T-cell (primary cell): ENCODE results near the gene USP48. TPM values are rescaled to one million over a fixed set of nuclear protein-coding genes. Genes with fewer than 3 reads are reported as not detected.

ENCODE experiments used
- ATAC-seq, 4 experiments: fragments of 200-7000 bp in 3 of 4; fragments of 150-1000 bp in 1 of 4; cut with Tn5 transposase; replicated peaks in 1 of 4; 1 replicate in 3 of 4; 2 replicates in 1 of 4; pipeline ENCODE4 v1.10.0; 2021; ENCODE audit warnings: moderate library complexity in 3 of 4, mild to moderate bottlenecking in 2 of 4, moderate number of reproducible peaks in 1 of 4
- CTCF ChIA-PET, 2 donors: fragments of 300-600 bp; sonication (Branson Sonifier 250); formaldehyde crosslinking; loops; one replicate each; lab custom pipeline; 2022; ENCODE audit warnings: antibody characterized with exemption in 2 of 2; lab: Charles Lee
- POLR2A ChIA-PET, 2 donors: fragments of 300-600 bp; sonication (Branson Sonifier 250); formaldehyde crosslinking; loops; one replicate each; lab custom pipeline; 2022; ENCODE audit warnings: antibody characterized with exemption in 2 of 2; lab: Charles Lee
- DNase-seq, 35 experiments: peaks; one replicate each; pipeline versions ENCODE4 v3.0.0 to v3.0.0-alpha.2; 2013 to 2023
- H3K27ac ChIP-seq: one replicate; pipeline ENCODE4 v1.5.1; 2013; ENCODE audit warnings: low read length
- H3K27me3 ChIP-seq, 2 experiments: replicated peaks in 1 of 2; 1 replicate in 1 of 2; 2 replicates in 1 of 2; pipeline versions ENCODE4 v1.6.1 to v1.7.0; 2013; ENCODE audit warnings: low read length in 1 of 2, mixed read lengths in 1 of 2; ENCODE audit not compliant: control insufficient read depth in 2 of 2, insufficient read depth in 2 of 2; ENCODE audit errors: extremely low read depth in 1 of 2
- H3K36me3 ChIP-seq, 2 donors: 1 replicate in 1 of 2; 2 replicates in 1 of 2; pipeline versions ENCODE4 v1.6.1 to v1.7.0; 2013; ENCODE audit warnings: low read length in 1 of 2; ENCODE audit not compliant: control insufficient read depth in 2 of 2, insufficient read depth in 1 of 2; ENCODE audit errors: extremely low read depth in 1 of 2
- H3K4me1 ChIP-seq, 2 experiments: 1 replicate in 1 of 2; 2 replicates in 1 of 2; pipeline versions ENCODE4 v1.6.1 to v1.7.0; 2013; ENCODE audit warnings: low read length in 2 of 2, mixed read lengths in 1 of 2; ENCODE audit not compliant: insufficient read depth in 2 of 2, control insufficient read depth in 1 of 2; ENCODE audit errors: extremely low read depth in 1 of 2
- H3K4me3 ChIP-seq, 2 donors: 1 replicate in 1 of 2; 2 replicates in 1 of 2; pipeline versions ENCODE4 v1.5.1 to v1.7.0; 2013; ENCODE audit warnings: mild to moderate bottlenecking in 2 of 2, low read length in 1 of 2, moderate library complexity in 1 of 2; ENCODE audit not compliant: control insufficient read depth in 1 of 2; ENCODE audit errors: extremely low read depth in 1 of 2
- H3K9me3 ChIP-seq: 2 replicates; pipeline ENCODE4 v1.7.0; 2013
- H3K27ac Mint-ChIP-seq, 2 donors: one replicate each; pipeline ENCODE4 v1.8.0; 2020 to 2021; ENCODE audit warnings: mild to moderate bottlenecking in 2 of 2, mixed read lengths in 2 of 2
- H3K27me3 Mint-ChIP-seq, 2 donors: one replicate each; pipeline ENCODE4 v1.8.0; 2021 to 2022; ENCODE audit warnings: mixed read lengths in 2 of 2
- H3K36me3 Mint-ChIP-seq: one replicate; pipeline ENCODE4 v1.8.0; 2021; ENCODE audit warnings: mixed read lengths
- H3K4me1 Mint-ChIP-seq, 3 donors: one replicate each; pipeline ENCODE4 v1.8.0; 2020 to 2022; ENCODE audit warnings: mixed read lengths in 3 of 3, mild to moderate bottlenecking in 1 of 3
- H3K4me3 Mint-ChIP-seq, 3 donors: one replicate each; pipeline ENCODE4 v1.8.0; 2020 to 2022; ENCODE audit warnings: mild to moderate bottlenecking in 3 of 3, mixed read lengths in 3 of 3, moderate library complexity in 3 of 3
- H3K9me3 Mint-ChIP-seq, 3 donors: one replicate each; pipeline ENCODE4 v1.8.0; 2020 to 2022; ENCODE audit warnings: mixed read lengths in 3 of 3
- WGBS: methylation state at CpG from one replicate; pipeline ENCODE4 v1.1.5; 2013; ENCODE audit warnings: missing lambda C conversion rate; ENCODE audit not compliant: insufficient coverage; 5-methylcytosine and 5-hydroxymethylcytosine counted together
- total RNA-seq, 35 experiments: library from RNA in 6 of 35; stranded (reverse) in 6 of 35; fragments of 120-200 nt in 1 of 35; gene quantifications; one replicate each; pipeline versions ENCODE4 v1.2.1 to v1.2.4 and lab custom pipeline; 2013 to 2026

The USP48 gene
- total RNA-seq, 5 donors from 2014 or later (not counting 1 experiment from before 2014, with no cell fraction given) = 65.8 to 95.6 (median 77.5) TPM

DNA sequence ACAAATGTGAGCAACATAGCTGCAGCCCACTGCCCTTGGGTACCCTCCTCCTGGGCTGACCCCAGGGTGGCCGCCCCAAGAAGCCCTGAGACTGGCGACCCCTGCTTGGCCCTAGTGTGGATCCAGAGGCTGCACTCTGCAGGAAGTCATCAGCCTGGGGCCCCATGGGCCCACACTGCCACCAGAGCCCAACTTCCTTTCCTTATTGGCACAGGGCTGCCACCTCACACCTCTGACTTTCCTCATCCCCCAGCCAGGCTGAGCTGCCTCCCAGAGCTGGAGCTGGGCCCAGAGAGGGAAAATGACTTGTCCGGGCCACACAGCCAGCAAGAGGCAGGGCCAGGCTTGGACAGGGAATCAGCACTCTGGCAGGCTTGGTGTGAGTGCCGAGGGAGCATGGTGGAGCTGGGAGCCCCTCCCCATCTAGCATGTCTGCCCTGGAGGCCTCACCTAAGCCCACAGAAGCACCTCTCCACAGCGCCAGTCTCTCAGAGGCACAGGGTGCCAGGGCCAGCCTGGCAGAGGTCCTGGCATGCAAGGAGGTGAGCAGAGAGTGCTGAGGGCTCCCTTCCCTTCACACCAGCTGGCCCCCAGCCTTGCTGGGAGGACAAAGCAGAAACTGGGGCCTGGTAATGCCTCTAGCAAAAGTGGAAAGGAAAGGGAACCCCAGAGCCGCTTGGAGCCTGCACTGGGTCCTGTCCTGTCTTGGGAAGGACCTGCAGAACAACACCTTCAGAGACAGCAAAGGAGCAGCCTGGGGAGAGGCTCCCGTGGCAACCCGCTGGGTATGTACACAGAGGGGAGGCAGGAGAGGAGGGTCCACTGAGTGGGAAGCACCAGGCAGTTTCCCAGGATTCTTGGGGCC is 117.0 kb downstream of the USP48 start:
- Histone ChIP-seq H3K4me3 (no peak overlapping the region), H3K27ac (no peak overlapping the region), H3K4me1 (peaks cover 0 to 24% of the 10 kb centered on the region in 2 experiments), H3K9me3 (no peaks in the 10 kb centered on the region), H3K36me3 (no peaks in the 10 kb centered on the region), H3K27me3 (peaks cover 0 to 87% of the 10 kb centered on the region in 2 experiments)
- CTCF ChIA-PET = no interaction called here
- no peaks in the 10 kb centered on the region for H3K9me3 Mint-ChIP-seq
- DNase-seq = no peak
- H3K27ac Mint-ChIP-seq = no peak overlapping the region
- ATAC-seq = no peak
- peaks cover 28 to 58% of the 10 kb centered on the region in 2 donors for H3K27me3 Mint-ChIP-seq
- WGBS = 69% methylated on average over 6 of the region's 8 CpGs
- POLR2A ChIA-PET = no interaction called here
- H3K4me3 Mint-ChIP-seq = peak overlapping the region in 1 of 3 donors; percentile 6
- no peaks in the 10 kb centered on the region for H3K36me3 Mint-ChIP-seq
- H3K4me1 Mint-ChIP-seq = peaks cover 7 to 14% (median 10%) of the 10 kb centered on the region in 3 donors

DNA sequence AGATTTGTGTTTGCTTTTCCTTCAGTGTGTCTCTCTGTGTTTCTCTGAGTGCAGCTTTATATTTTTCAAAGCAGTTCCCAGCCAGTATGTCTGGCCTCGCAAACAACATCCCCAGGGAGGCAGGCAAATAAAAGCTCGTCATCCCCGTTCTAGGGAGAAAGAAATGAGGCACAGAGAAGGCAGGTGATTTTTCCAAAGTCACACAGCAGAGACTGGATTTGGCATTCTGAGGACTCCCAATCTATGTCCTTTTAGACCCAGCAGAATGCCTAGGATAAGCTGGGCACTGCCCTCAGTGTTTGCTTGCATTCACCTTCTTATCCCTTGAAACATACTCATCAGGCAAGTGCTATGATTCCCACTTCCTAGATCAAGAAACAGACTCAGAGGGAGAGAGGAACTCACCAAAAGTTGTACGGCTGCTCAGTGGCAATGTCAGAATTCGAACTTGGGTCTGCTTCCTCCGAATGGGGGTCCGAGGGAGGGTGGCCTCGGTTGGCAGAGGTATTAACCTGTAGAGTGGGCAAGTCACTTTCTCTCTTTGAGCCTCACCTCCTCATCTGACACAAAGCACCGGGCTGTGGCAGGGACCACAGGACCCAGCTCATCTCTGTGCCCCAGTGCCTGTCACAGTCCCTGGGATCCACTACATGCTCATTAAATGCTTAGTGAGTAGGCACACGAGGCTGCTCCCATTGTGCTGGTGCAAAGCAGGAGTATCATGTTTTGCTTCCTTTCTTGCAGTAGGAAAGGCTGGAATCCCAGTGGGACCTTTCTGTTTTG is 118.0 kb downstream of the USP48 start:
- peaks cover 4 to 10% (median 8%) of the 10 kb centered on the region in 3 donors for H3K4me1 Mint-ChIP-seq
- H3K4me3 ChIP-seq = no peak overlapping the region
- CTCF ChIA-PET = no interaction called here
- peaks cover 0 to 22% of the 10 kb centered on the region in 2 experiments for H3K4me1 ChIP-seq
- H3K4me3 Mint-ChIP-seq = no peak overlapping the region
- H3K9me3 ChIP-seq = no peaks in the 10 kb centered on the region
- H3K27ac Mint-ChIP-seq = no peak overlapping the region
- POLR2A ChIA-PET = no interaction called here
- peaks cover under 1 to 91% of the 10 kb centered on the region in 2 experiments for H3K27me3 ChIP-seq
- no peak for DNase-seq
- peaks cover 32 to 62% of the 10 kb centered on the region in 2 donors for H3K27me3 Mint-ChIP-seq
- no peak overlapping the region for H3K27ac ChIP-seq
- H3K9me3 Mint-ChIP-seq = no peaks in the 10 kb centered on the region
- H3K36me3 Mint-ChIP-seq = no peaks in the 10 kb centered on the region
- ATAC-seq = no peak
- WGBS = 80% methylated on average over 2 of the region's 10 CpGs
- H3K36me3 ChIP-seq = no peaks in the 10 kb centered on the region

DNA sequence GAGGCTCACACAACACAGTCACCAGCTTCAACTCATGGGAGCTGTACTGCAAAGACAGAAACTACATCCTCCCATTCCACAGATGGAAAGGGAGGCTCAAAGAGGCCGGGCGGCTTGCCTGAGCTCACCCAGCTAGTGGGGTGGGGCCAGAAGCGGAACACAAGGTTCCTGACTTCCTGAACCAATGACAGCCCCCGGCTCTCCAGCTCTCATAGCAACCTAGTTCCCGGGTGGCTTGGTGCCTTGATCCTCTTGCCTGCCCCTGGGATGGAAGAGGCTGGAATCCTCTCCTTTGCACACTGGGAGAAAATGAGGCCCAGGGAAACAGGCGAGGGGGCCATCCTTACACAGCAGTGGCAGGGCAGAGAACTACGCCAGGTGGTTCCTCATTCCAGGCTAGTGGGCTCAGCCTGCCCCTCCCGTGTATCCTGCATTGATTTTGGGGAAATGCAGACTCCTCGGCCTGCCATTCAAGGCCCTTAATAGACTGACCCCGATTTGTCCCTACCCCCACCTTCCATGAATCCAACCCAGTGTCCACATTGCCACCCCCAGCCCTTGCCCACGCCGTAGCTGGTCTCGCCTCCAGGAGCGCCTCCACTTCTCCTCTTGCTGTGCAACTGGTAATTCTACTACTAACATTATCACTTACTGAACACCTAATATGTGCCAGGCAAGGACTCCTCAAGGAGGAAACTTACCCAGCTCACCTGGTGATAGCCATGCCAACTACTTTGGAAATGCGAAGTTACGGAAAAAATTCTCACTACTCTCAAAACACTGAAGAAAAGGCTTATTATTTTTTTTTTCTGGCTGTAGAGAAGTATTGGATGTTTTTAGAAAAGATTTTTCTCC is 118.8 kb downstream of the USP48 start:
- peaks cover 4 to 16% (median 10%) of the 10 kb centered on the region in 3 donors for H3K4me1 Mint-ChIP-seq
- Histone ChIP-seq H3K36me3 (no peaks in the 10 kb centered on the region), H3K27ac (no peak overlapping the region), H3K4me1 (peaks cover 4 to 23% of the 10 kb centered on the region in 2 experiments), H3K27me3 (peaks cover 2 to 91% of the 10 kb centered on the region in 2 experiments), H3K9me3 (no peaks in the 10 kb centered on the region), H3K4me3 (no peak overlapping the region)
- WGBS = 36% methylated on average over 8 of the region's 16 CpGs
- no peaks in the 10 kb centered on the region for H3K9me3 Mint-ChIP-seq
- DNase-seq = no peak
- no peaks in the 10 kb centered on the region for H3K36me3 Mint-ChIP-seq
- POLR2A ChIA-PET = no interaction called here
- CTCF ChIA-PET = no interaction called here
- no peak overlapping the region for H3K4me3 Mint-ChIP-seq
- no peak overlapping the region for H3K27ac Mint-ChIP-seq
- ATAC-seq = no peak
- peaks cover 32 to 62% of the 10 kb centered on the region in 2 donors for H3K27me3 Mint-ChIP-seq

DNA sequence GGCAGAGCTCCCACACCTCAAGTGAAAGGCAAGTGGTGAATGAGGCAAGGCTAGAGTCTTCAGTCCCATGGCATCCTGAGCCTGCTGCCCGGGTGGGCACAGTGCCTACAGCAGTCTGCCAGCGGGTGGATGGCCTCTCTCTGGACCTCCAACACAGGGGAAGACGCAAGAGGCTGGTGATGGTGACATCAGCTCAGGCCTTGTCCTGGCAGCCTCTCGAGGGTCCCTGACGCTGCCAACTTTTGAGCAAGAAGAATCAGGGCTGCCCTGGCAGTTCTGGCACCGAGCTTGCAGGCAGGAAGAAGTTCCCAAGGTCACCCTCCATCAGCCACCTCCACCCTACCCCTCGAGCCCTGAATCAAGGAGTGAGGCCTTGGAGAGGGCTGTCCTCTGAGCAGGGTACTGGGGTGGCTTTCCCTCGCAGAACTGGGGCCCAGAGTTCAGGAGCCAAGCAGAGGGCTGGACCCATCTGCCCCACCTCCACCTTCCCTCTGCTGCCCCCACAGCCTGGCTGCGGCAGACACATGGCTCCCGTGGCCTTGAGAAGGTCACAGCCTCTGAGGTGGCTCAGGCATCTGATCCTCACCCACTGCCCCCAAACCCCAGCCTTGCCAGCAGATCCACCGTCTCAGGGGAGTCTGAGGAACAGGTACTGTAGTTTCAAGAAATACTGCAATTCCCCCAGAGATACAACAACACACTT is 119.5 kb downstream of the USP48 start:
- no peak overlapping the region for H3K27ac Mint-ChIP-seq
- ChIA-PET CTCF (no interaction called here), POLR2A (interaction anchor here in 1 of 2 donors (0.5 kb wide), 1 partner anchor 1404 kb away, joined by 6 read pairs; no protein-coding TSS in a partner anchor)
- no peak for DNase-seq
- H3K27me3 Mint-ChIP-seq = peaks cover 32 to 61% of the 10 kb centered on the region in 2 donors
- Histone ChIP-seq H3K27ac (no peak overlapping the region), H3K4me1 (peaks cover 4 to 16% of the 10 kb centered on the region in 2 experiments), H3K36me3 (no peaks in the 10 kb centered on the region), H3K4me3 (no peak overlapping the region), H3K9me3 (no peaks in the 10 kb centered on the region), H3K27me3 (peaks cover 2 to 85% of the 10 kb centered on the region in 2 experiments)
- WGBS = 57% methylated on average over 9 of the region's 11 CpGs
- ATAC-seq = no peak
- H3K36me3 Mint-ChIP-seq = no peaks in the 10 kb centered on the region
- no peaks in the 10 kb centered on the region for H3K9me3 Mint-ChIP-seq
- peaks cover 4 to 15% (median 10%) of the 10 kb centered on the region in 3 donors for H3K4me1 Mint-ChIP-seq
- no peak overlapping the region for H3K4me3 Mint-ChIP-seq

DNA sequence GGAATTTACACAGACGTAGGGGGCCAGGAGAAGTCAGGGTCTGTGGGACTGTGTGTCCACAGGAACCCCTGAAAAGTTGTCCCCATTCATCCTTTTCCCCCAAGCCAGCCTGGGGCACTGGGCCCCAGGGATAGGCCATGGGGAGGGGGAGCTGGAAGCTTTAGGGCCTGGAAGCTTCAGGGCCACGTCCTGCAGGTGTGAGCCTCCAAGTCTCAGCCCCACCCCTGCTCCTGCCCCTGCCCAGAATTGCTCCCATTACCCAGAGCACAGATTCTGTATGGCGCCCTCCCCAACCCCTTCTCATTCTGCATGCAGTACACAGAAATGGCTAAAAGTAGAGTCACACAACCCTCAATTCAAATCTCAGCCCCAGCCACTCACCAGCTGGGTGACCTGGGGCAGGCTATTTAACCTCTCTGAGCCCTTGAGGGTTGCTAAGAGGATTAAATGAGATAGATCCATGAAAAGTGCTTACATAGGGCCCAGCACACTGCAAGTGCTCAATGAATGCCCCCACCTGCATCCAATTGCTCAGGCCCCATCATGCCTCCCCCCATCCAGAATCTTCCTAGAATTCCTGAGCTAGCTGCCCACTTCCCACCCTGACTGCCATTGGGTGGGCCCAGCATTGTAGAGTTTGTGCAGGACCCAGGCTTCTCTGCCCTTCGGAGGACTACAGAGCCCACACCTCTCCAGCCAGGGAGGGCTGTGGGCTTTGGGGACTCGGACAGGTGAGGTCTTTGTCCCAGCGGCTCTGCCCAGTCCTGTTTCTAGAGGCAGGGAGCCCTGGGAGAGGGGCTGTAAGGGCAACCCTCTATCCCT is 120.3 kb downstream of the USP48 start:
- peaks cover 4 to 7% (median 5%) of the 10 kb centered on the region in 3 donors for H3K4me1 Mint-ChIP-seq
- H3K4me1 ChIP-seq = peaks cover 4 to 9% of the 10 kb centered on the region in 2 experiments
- H3K27ac ChIP-seq = no peak overlapping the region
- H3K36me3 Mint-ChIP-seq = no peaks in the 10 kb centered on the region
- ChIA-PET CTCF (interaction anchor here in 1 of 2 donors (0.5 kb wide), 1 partner anchor 381 kb away, joined by 4 read pairs; no protein-coding TSS in a partner anchor), POLR2A (interaction anchor here in 1 of 2 donors (0.5 kb wide), 1 partner anchor 1403 kb away, joined by 6 read pairs; no protein-coding TSS in a partner anchor)
- no peaks in the 10 kb centered on the region for H3K9me3 Mint-ChIP-seq
- H3K4me3 ChIP-seq = no peak overlapping the region
- WGBS = 60% methylated on average over 2 of the region's 6 CpGs
- peaks cover 2 to 78% of the 10 kb centered on the region in 2 experiments for H3K27me3 ChIP-seq
- H3K9me3 ChIP-seq = no peaks in the 10 kb centered on the region
- H3K27me3 Mint-ChIP-seq = peaks cover 27 to 53% of the 10 kb centered on the region in 2 donors
- ATAC-seq (no peak), DNase-seq (no peak)
- H3K36me3 ChIP-seq = no peaks in the 10 kb centered on the region
- no peak overlapping the region for H3K4me3 Mint-ChIP-seq
- no peak overlapping the region for H3K27ac Mint-ChIP-seq
